Heart left ventricle (tissue), 16 donors: Measurements from ENCODE around the gene ULBP3. TPM values are rescaled to one million over a fixed set of nuclear protein-coding genes. Genes with fewer than 3 reads are reported as not detected.

Experiments used
- ATAC-seq, 4 donors: fragments of 200-7000 bp; cut with Tn5 transposase; one replicate each; pipeline ENCODE4 v1.9.1; 2020 to 2022; ENCODE audit warnings: moderate library complexity in 4 of 4, mild to moderate bottlenecking in 3 of 4, moderate number of reproducible peaks in 1 of 4
- DNase-seq, 5 donors: peaks; one replicate each; pipeline ENCODE4 v3.0.0-alpha.2; 2020
- H3K27ac ChIP-seq, 12 donors: fragments of 200-600 bp; sonication (generic) in 4 of 12; one replicate each; pipeline versions ENCODE4 v1.5.0 to v1.8.0; 2016 to 2022; ENCODE audit warnings: mild to moderate bottlenecking in 2 of 12
- H3K27me3 ChIP-seq, 9 donors: fragments of 200-600 bp; sonication (generic) in 2 of 9; one replicate each; pipeline versions ENCODE4 v1.5.1 to v1.8.0; 2016 to 2022; ENCODE audit warnings: mild to moderate bottlenecking in 3 of 9
- H3K36me3 ChIP-seq, 9 donors: fragments of 200-600 bp; sonication (generic) in 2 of 9; one replicate each; pipeline versions ENCODE4 v1.5.0 to v1.8.0; 2018 to 2022; ENCODE audit warnings: mild to moderate bottlenecking in 2 of 9
- H3K4me1 ChIP-seq, 12 donors: fragments of 200-600 bp; sonication (generic) in 4 of 12; one replicate each; pipeline versions ENCODE4 v1.5.0 to v1.8.0; 2016 to 2022; ENCODE audit warnings: mild to moderate bottlenecking in 3 of 12
- H3K4me3 ChIP-seq, 12 donors: fragments of 200-600 bp; sonication (generic) in 4 of 12; one replicate each; pipeline versions ENCODE4 v1.5.0 to v1.8.0; 2017 to 2022; ENCODE audit warnings: mild to moderate bottlenecking in 9 of 12, moderate library complexity in 4 of 12
- H3K9me3 ChIP-seq, 12 donors: fragments of 200-600 bp; sonication (generic) in 4 of 12; one replicate each; pipeline versions ENCODE4 v1.5.0 to v1.8.0; 2016 to 2022; ENCODE audit warnings: mild to moderate bottlenecking in 1 of 12
- CTCF ChIP-seq, 12 donors: fragments of 200-600 bp; sonication (generic) in 4 of 12; IDR thresholded peaks; one replicate each; pipeline versions ENCODE4 v1.5.0 to v1.8.0; 2018 to 2022; ENCODE audit warnings: antibody characterized with exemption in 12 of 12, mild to moderate bottlenecking in 5 of 12
- POLR2A ChIP-seq, 2 donors: fragments of 450-650 bp; IDR thresholded peaks; one replicate each; pipeline ENCODE4 v1.6.1; 2017; ENCODE audit warnings: antibody characterized with exemption in 2 of 2, mild to moderate bottlenecking in 2 of 2, moderate library complexity in 2 of 2
- WGBS, 4 donors: extraction: QIAGEN DNeasy Blood & Tissue Kit in 2 of 4; methylation state at CpG; one replicate each; pipeline versions ENCODE4 v1.1.5 to v1.1.7; 2013 to 2018; 5-methylcytosine and 5-hydroxymethylcytosine counted together
- intact Hi-C, 10 donors: fragments of 100-400 bp; cut with DNase I; formaldehyde crosslinking; loops; one replicate each; pipeline versions ENCODE4 v1.11.1 to v1.14.2; 2022
- polyA plus RNA-seq, 2 donors: library from polyadenylated mRNA; stranded (reverse); fragments of 200-250 nt; gene quantifications; one replicate each; pipeline ENCODE4 v1.2.3, GENCODE V29; 2013
- total RNA-seq, 9 donors: library from RNA; depleted of rRNA in 2 of 9; stranded (reverse); fragments of >200 nt in 2 of 9; fragmentation: NEBNext Ultra II Directional in 3 of 9; extraction: Animal tissue kit (Norgen Biotek cat#: 25700) in 3 of 9; gene quantifications; one replicate each; pipeline versions ENCODE4 v1.1.0 to v1.2.4, GENCODE V29; 2016 to 2023
- donor health status: ischemic (EF 13 %, LVEDD 7.1; RV severe dilation, severe dysfunction).
- donor health status: healthy with polysubstance abuse.
- donor health status: DM: no; HTN: yes; CAD: no.
- donor health status: DM: no; HTN: no; CAD: no.
- donor health status: ischemic (EF 25% LVEDD 6.9; RV normal size, moderate dysfunction).
- donor health status: ischemic (EF 25% LVEDD 5.7; RV mildly dilated, moderate dysfunction).
- donor health status: healthy.
- donor health status: DM: yes; HTN: yes; CAD: no.
- donor health status: ischemic (EF 35%, LVEDD 5.7; RV mildly dilated, moderate dysfunction).
- donor health status: nonischemic (EF 11% LVEDD 7.7; RV severe dilation, severe dysfunction).
- donor health status: DM: yes; HTN: yes; CAD: no.
- donor health status: PGD.
- donor health status: ischemic (EF 29% LVEDD 5.4; RV normal size, mild dysfunction).
- donor health status: nonischemic (EF 23%, LVEDD 6.1; RV moderate dilation, normal function).

ULBP3 gene
- total and polyA plus RNA-seq, 11 donors: 0.72 to 3.6 (median 1.3) TPM; not detected in 1

- WGBS, 4 donors: 71 to 78% (median 76%) methylated on average over 8 of the region's 8 CpGs
- H3K27me3 ChIP-seq: peaks cover 9 to 44% (median 28%) of the 10 kb centered on the region in 9 donors
These were observed 40.1 kb downstream of the ULBP3 start for GRCh38 chr6:150028799-150029198.

GRCh38 chr6:150027806-150028565, 40.9 kb downstream of the ULBP3 start:
- no peak overlapping the region for H3K4me3 ChIP-seq
- no peak overlapping the region for H3K27ac ChIP-seq
- peaks cover 9 to 45% (median 28%) of the 10 kb centered on the region in 9 donors for H3K27me3 ChIP-seq
- ATAC-seq (no peak), DNase-seq (no peak)
- no peaks in the 10 kb centered on the region for H3K9me3 ChIP-seq
- intact Hi-C loops: loop anchor here in 1 of 10 donors (10.0 kb wide), 1 partner anchor 193 kb away; no protein-coding TSS in a partner anchor
- WGBS, 4 donors: 82 to 88% (median 84%) methylated on average over 6 of the region's 6 CpGs
- H3K4me1 ChIP-seq: peaks cover 0 to 14% (median 11%) of the 10 kb centered on the region in 12 donors
- no peak for TF ChIP-seq CTCF (IDR thresholded peaks at IDR 0.05)
- no peaks in the 10 kb centered on the region for H3K36me3 ChIP-seq

More at GRCh38 chr6:150028799-150029198, 40.1 kb downstream of the ULBP3 start:
- Histone ChIP-seq H3K36me3 (no peaks in the 10 kb centered on the region), H3K4me3 (no peak overlapping the region), H3K9me3 (no peaks in the 10 kb centered on the region), H3K4me1 (peaks cover 0 to 14% (median 11%) of the 10 kb centered on the region in 12 donors), H3K27ac (no peak overlapping the region)
- ATAC-seq: no peak
- no peak for DNase-seq
- no peak for TF ChIP-seq POLR2A (IDR thresholded peaks at IDR 0.05)
- TF ChIP-seq CTCF (IDR thresholded peaks at IDR 0.05): no peak
- intact Hi-C loops: loop anchor here in 1 of 10 donors (10.0 kb wide), 1 partner anchor 194 kb away; no protein-coding TSS in a partner anchor

GRCh38 chr6:150026976-150027805, 41.7 kb downstream of the ULBP3 start:
- WGBS, 4 donors: 80 to 90% (median 84%) methylated on average over 6 to 9 of the region's 9 CpGs
- Histone ChIP-seq H3K9me3 (no peaks in the 10 kb centered on the region), H3K36me3 (no peaks in the 10 kb centered on the region), H3K27ac (no peak overlapping the region), H3K4me1 (peaks cover 0 to 14% (median 11%) of the 10 kb centered on the region in 12 donors), H3K27me3 (peaks cover 9 to 45% (median 28%) of the 10 kb centered on the region in 9 donors), H3K4me3 (no peak overlapping the region)
- intact Hi-C loops: loop anchor here in 1 of 10 donors (10.0 kb wide), 1 partner anchor 192 kb away; no protein-coding TSS in a partner anchor
- ATAC-seq (no peak), DNase-seq (no peak)
- TF ChIP-seq CTCF (IDR thresholded peaks at IDR 0.05) (no peak), POLR2A (IDR thresholded peaks at IDR 0.05) (no peak)
